ENCODE data around the gene CDKN1C. TPM values are rescaled to one million over a fixed set of nuclear protein-coding genes. Genes with fewer than 3 reads are reported as not detected.

Gene CDKN1C
- polyA plus RNA-seq, 1 experiment, result 2.1 TPM

GRCh38 chr11:2855162-2855561 lies 30.4 kb downstream of the CDKN1C start:
- TF ChIP-seq, protein P1, sequence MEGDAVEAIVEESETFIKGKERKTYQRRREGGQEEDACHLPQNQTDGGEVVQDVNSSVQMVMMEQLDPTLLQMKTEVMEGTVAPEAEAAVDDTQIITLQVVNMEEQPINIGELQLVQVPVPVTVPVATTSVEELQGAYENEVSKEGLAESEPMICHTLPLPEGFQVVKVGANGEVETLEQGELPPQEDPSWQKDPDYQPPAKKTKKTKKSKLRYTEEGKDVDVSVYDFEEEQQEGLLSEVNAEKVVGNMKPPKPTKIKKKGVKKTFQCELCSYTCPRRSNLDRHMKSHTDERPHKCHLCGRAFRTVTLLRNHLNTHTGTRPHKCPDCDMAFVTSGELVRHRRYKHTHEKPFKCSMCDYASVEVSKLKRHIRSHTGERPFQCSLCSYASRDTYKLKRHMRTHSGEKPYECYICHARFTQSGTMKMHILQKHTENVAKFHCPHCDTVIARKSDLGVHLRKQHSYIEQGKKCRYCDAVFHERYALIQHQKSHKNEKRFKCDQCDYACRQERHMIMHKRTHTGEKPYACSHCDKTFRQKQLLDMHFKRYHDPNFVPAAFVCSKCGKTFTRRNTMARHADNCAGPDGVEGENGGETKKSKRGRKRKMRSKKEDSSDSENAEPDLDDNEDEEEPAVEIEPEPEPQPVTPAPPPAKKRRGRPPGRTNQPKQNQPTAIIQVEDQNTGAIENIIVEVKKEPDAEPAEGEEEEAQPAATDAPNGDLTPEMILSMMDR (IDR thresholded peaks at IDR 0.05; ENCODE audit: insufficient read depth, low read depth, low read length), result no peak
- Histone ChIP-seq H3K27me3 (ENCODE audit: control insufficient read depth, insufficient read depth, low read length) (peaks cover 2% of the 10 kb centered on the region; the same call in 1 of the 2 replicates), H3K36me3 (ENCODE audit: control insufficient read depth, insufficient read depth, low read length) (no peaks in the 10 kb centered on the region), H3K4me3 (ENCODE audit: low read depth, low read length) (no peak overlapping the region)
- DNase-seq (ENCODE audit: low read depth), result no peak
- CTCF ChIA-PET, result no interaction called here
- POLR2A ChIA-PET, result no interaction called here

DNA sequence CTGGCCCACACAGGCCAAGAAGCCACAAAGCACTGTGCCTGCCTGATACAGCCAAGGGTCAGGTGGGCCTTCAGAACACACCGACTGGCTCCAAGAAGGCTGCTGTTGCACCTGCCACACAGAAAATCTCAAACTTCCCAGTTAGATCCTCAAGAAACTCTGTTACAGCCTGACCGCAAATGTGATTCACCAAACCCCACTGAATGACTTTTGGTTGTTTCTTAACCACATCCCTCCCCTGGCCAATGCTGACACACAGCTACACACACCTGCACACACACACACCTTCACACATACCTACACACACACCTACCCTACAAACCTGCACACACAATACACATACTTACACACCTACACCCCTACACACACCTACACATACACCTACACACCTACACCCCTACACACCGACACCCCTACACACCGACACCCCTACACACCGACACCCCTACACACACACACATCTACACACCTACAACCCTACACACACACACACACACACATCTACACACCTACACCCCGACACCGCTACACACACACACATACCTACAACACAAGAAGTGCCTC lies 31.5 kb downstream of the CDKN1C start:
- Histone ChIP-seq H3K4me3 (ENCODE audit: low read depth, low read length) (no peak overlapping the region), H3K27me3 (ENCODE audit: control insufficient read depth, insufficient read depth, low read length) (no peaks in the 10 kb centered on the region), H3K36me3 (ENCODE audit: control insufficient read depth, insufficient read depth, low read length) (no peaks in the 10 kb centered on the region)
- ChIA-PET CTCF (interaction anchor here (1.1 to 1.2 kb wide), 2 partner anchors 10 to 17 kb away, joined by 3 read pairs; no protein-coding TSS in a partner anchor), POLR2A (no interaction called here)
- DNase-seq (ENCODE audit: low read depth), result no peak
- TF ChIP-seq, protein P1 (IDR thresholded peaks at IDR 0.05; ENCODE audit: insufficient read depth, low read depth, low read length), result no peak

DNA sequence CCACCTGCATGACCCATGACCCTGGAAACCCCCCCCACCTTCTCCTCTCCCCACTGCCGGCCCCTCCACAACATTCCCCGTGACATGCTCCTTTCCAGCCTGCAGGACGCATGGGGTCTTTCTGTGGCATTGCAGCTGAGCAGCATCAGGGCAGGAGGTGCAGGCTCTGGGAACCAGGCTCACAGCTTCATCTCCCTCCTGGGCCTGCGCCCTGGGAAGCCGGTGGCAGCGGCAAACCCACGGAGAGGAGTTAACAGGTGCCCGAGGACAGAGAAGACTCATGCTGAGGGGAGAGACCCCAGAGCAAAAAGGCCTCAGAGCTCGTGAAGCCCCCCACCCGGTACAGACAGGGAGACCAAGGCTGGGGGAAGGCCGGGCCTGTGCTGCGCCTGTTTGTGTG lies 32.2 kb downstream of the CDKN1C start:
- CTCF ChIA-PET, result interaction anchor here (1.1 kb wide), 1 partner anchor 17 kb away, joined by 3 read pairs; no protein-coding TSS in a partner anchor
- Histone ChIP-seq H3K4me3 (ENCODE audit: low read depth, low read length) (no peak overlapping the region), H3K27me3 (ENCODE audit: control insufficient read depth, insufficient read depth, low read length) (no peaks in the 10 kb centered on the region), H3K36me3 (ENCODE audit: control insufficient read depth, insufficient read depth, low read length) (no peaks in the 10 kb centered on the region)
- POLR2A ChIA-PET, result no interaction called here
- DNase-seq (ENCODE audit: low read depth), result no peak
- TF ChIP-seq, protein P1 (IDR thresholded peaks at IDR 0.05; ENCODE audit: insufficient read depth, low read depth, low read length), result no peak

DNA sequence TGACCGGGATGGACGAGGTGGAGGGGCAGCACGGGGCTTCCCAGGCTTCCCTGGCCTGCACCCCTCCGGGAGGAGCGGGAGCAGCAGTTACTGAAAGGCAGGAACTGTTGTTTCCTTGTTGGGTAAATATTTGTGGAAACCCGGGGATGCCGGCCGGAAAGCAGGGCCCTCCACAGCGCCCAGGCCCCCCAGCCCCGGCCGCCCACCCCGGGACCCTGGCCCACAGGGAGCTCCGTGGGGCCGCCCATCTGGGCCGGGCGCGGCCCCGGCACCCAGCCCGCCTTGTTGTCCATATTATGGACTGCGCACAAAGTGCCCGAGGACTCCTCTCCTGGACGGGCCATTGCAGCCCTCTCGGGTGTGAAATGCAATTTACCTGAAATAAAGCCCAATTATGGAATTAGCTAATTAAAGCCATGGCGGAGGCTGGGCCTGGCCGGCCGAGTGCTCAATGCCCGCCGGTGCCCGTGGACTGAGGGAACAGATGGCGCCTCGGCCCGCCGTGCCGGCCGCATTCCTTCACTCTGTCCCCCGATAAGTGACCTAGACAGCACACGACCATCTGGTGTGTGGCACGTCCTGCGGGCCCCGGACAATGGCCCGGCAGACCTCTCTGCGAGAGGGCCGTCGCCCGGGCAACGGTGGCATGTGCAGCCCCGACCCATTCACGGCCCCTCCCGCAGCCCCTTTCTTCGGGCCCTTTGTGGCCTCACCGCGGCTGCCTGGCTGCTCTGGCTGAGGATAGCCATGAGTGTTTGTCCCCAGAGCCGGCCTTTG lies 35.4 kb downstream of the CDKN1C start:
- TF ChIP-seq, protein P1 (IDR thresholded peaks at IDR 0.05; ENCODE audit: insufficient read depth, low read depth, low read length), result no peak
- H3K27me3 ChIP-seq (ENCODE audit: control insufficient read depth, insufficient read depth, low read length), result no peaks in the 10 kb centered on the region
- H3K4me3 ChIP-seq (ENCODE audit: low read depth, low read length), result no peak overlapping the region
- ChIA-PET POLR2A (no interaction called here), CTCF (no interaction called here)
- DNase-seq (ENCODE audit: low read depth), result no peak
- no peaks in the 10 kb centered on the region for H3K36me3 ChIP-seq (ENCODE audit: control insufficient read depth, insufficient read depth, low read length)

DNA sequence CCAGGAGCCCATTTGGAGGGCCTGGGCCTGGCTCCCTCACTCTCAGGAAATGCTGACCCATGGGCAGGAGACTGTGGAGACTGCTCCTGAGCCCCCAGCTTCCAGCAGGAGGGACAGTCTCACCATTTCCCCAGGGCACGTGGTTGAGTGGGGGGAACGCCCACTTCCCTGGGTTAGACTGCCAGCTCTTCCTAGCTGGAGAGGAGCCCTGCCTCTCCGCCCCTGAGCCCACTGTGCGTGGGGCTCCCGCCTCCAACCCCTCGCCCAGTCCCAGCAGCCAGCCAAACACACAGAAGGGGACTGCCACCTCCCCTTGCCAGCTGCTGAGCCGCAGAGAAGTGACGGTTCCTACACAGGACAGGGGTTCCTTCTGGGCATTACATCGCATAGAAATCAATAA lies 37.1 kb downstream of the CDKN1C start:
- CTCF ChIA-PET, result no interaction called here

More for the DNA sequence above, 37.1 kb downstream of the CDKN1C start:
- Histone ChIP-seq H3K27me3 (ENCODE audit: control insufficient read depth, insufficient read depth, low read length) (no peaks in the 10 kb centered on the region), H3K36me3 (ENCODE audit: control insufficient read depth, insufficient read depth, low read length) (no peaks in the 10 kb centered on the region), H3K4me3 (ENCODE audit: low read depth, low read length) (no peak overlapping the region)
- POLR2A ChIA-PET, result no interaction called here
- no peak for DNase-seq (ENCODE audit: low read depth)
- TF ChIP-seq, protein P1 (IDR thresholded peaks at IDR 0.05; ENCODE audit: insufficient read depth, low read depth, low read length), result no peak
